Panc1 (cell line): ENCODE results near the gene NBR1. TPM values are rescaled to one million over a fixed set of nuclear protein-coding genes. Genes with fewer than 3 reads are reported as not detected.

Experiments
- ATAC-seq: fragments of 200-7000 bp; cut with Tn5 transposase; 2 replicates; pipeline ENCODE4 v1.9.1; 2020; ENCODE audit warnings: mild to moderate bottlenecking, moderate library complexity
- BruUV-seq: library from RNA; stranded (reverse); fragments of 400-500 nt; replicated peaks from 2 replicates; lab custom pipeline; 2021; lab: Mats Ljungman, UMichigan
- CTCF ChIA-PET: fragments of 300-600 bp; sonication (Branson Sonifier 250); formaldehyde crosslinking; loops from one replicate; lab custom pipeline; 2022; ENCODE audit warnings: antibody characterized with exemption; lab: Charles Lee
- POLR2A ChIA-PET: fragments of 300-600 bp; sonication (Branson Sonifier 250); formaldehyde crosslinking; loops from one replicate; lab custom pipeline; 2022; ENCODE audit warnings: antibody characterized with exemption; lab: Charles Lee
- DNase-seq: peaks from one replicate; pipeline ENCODE4 v3.0.0-alpha.2; 2010; ENCODE audit warnings: low read depth, low spot score
- H3K27ac ChIP-seq: 2 replicates; pipeline ENCODE4 v1.5.1; 2011; ENCODE audit warnings: mild to moderate bottlenecking, low read length, inconsistent platforms
- H3K27me3 ChIP-seq: fragments of 200-500 bp; sonication (Bioruptor generic); 2 replicates; pipeline ENCODE4 v1.6.0; 2014; ENCODE audit warnings: low read length, inconsistent platforms; ENCODE audit not compliant: control insufficient read depth, insufficient read depth
- H3K36me3 ChIP-seq: fragments of 200-500 bp; sonication (Bioruptor generic); 2 replicates; pipeline ENCODE4 v1.5.1; 2014; ENCODE audit warnings: inconsistent platforms, mild to moderate bottlenecking, low read length, moderate library complexity; ENCODE audit not compliant: control insufficient read depth, insufficient read depth
- H3K4me1 ChIP-seq: 2 replicates; pipeline ENCODE4 v1.5.1; 2011; ENCODE audit warnings: inconsistent platforms, mild to moderate bottlenecking, low read length, moderate library complexity; ENCODE audit not compliant: control insufficient read depth, insufficient read depth
- H3K4me3 ChIP-seq, 2 experiments: 2 replicates each; pipeline ENCODE4 v1.5.1; 2011 to 2012; ENCODE audit warnings: low read depth in 2 of 2, low read length in 2 of 2, mild to moderate bottlenecking in 2 of 2, inconsistent platforms in 1 of 2, moderate library complexity in 1 of 2
- H3K9me3 ChIP-seq: fragments of 200-500 bp; sonication (Bioruptor generic); 2 replicates; pipeline ENCODE4 v1.5.1; 2014; ENCODE audit warnings: low read depth, mild to moderate bottlenecking, inconsistent platforms, low read length, moderate library complexity; ENCODE audit not compliant: control insufficient read depth, insufficient read depth
- CTCF ChIP-seq: fragments of 450-650 bp; IDR thresholded peaks from 2 replicates; pipeline ENCODE4 v1.5.1; 2017; ENCODE audit warnings: mild to moderate bottlenecking
- POLR2AphosphoS5 ChIP-seq: IDR thresholded peaks from 2 replicates; pipeline ENCODE4 v1.6.1; 2012; ENCODE audit warnings: mild to moderate bottlenecking, low read depth, low read length, moderate library complexity
- SIN3A ChIP-seq: IDR thresholded peaks from 2 replicates; pipeline ENCODE4 v1.6.1; 2012; ENCODE audit warnings: low read depth, mild to moderate bottlenecking, low read length, moderate library complexity, borderline replicate concordance; ENCODE audit not compliant: insufficient read depth
- TCF7L2 ChIP-seq: IDR thresholded peaks from 2 replicates; pipeline ENCODE4 v1.6.1; 2011; ENCODE audit warnings: mild to moderate bottlenecking, low read depth, low read length, inconsistent platforms
- in situ Hi-C: cut with HindIII; loops from 2 replicates; pipeline ENCODE4 v1.10.0; 2016; ENCODE audit warnings: low sequenced_read_pairs, low pct_unique_long_range_greater_than_20kb
- intact Hi-C: fragments of 100-400 bp; cut with micrococcal nuclease; formaldehyde crosslinking; loops from one replicate; pipeline ENCODE4 v1.10.0; 2022; ENCODE audit not compliant: unreplicated experiment
- total RNA-seq: library from RNA; stranded (reverse); gene quantifications from one replicate; pipeline ENCODE4 v1.2.1, GENCODE V29; 2021; ENCODE audit not compliant: unreplicated experiment
- TF ChIP-seq, protein P1 (sequence below), 2 experiments: IDR thresholded peaks; 2 replicates each; pipeline ENCODE4 v1.6.1; 2011 to 2012; ENCODE audit warnings: low read depth in 2 of 2, control low read depth in 1 of 2, low read length in 1 of 2, mild to moderate bottlenecking in 1 of 2, moderate library complexity in 1 of 2; ENCODE audit not compliant: insufficient read depth in 1 of 2

NBR1 gene
- total RNA-seq, 1 experiment from 2014 or later: 36.6 TPM

DNA sequence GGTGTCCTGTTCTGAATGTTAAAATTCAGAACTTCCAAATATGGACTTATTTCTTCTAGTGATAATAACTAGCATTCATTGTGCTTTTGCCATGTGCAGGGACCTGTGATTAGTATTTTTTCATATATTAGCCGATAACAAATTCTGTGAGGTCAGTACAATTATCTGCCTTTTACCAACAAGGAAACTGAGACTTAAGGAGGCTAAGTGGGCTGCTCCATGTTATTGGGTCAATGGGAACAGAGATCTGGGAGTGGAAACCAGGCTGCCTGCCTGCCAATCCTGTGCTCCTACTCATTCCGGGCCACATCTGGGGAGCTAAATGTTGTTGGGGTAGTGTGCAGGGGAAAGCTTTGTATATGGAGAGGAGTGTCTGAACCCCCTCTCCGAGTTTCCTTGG is 44.3 kb downstream of the NBR1 start:
- ChIA-PET POLR2A (no interaction called here), CTCF (no interaction called here)
- no peak overlapping the region for H3K27ac ChIP-seq
- intact Hi-C loops (no loop called here), in situ Hi-C loops (no loop called here)
- DNase-seq (no peak), ATAC-seq (no peak)
- BruUV-seq: no TSS peak
- H3K27me3 ChIP-seq: no peaks in the 10 kb centered on the region
- H3K4me1 ChIP-seq: peaks cover 11% of the 10 kb centered on the region
- H3K9me3 ChIP-seq: no peaks in the 10 kb centered on the region
- H3K4me3 ChIP-seq: no peak overlapping the region
- no peak for TF ChIP-seq TCF7L2
- TF ChIP-seq SIN3A: no peak
- no peak for TF ChIP-seq POLR2AphosphoS5
- no peak for TF ChIP-seq CTCF
- TF ChIP-seq, protein P1, sequence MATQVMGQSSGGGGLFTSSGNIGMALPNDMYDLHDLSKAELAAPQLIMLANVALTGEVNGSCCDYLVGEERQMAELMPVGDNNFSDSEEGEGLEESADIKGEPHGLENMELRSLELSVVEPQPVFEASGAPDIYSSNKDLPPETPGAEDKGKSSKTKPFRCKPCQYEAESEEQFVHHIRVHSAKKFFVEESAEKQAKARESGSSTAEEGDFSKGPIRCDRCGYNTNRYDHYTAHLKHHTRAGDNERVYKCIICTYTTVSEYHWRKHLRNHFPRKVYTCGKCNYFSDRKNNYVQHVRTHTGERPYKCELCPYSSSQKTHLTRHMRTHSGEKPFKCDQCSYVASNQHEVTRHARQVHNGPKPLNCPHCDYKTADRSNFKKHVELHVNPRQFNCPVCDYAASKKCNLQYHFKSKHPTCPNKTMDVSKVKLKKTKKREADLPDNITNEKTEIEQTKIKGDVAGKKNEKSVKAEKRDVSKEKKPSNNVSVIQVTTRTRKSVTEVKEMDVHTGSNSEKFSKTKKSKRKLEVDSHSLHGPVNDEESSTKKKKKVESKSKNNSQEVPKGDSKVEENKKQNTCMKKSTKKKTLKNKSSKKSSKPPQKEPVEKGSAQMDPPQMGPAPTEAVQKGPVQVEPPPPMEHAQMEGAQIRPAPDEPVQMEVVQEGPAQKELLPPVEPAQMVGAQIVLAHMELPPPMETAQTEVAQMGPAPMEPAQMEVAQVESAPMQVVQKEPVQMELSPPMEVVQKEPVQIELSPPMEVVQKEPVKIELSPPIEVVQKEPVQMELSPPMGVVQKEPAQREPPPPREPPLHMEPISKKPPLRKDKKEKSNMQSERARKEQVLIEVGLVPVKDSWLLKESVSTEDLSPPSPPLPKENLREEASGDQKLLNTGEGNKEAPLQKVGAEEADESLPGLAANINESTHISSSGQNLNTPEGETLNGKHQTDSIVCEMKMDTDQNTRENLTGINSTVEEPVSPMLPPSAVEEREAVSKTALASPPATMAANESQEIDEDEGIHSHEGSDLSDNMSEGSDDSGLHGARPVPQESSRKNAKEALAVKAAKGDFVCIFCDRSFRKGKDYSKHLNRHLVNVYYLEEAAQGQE (IDR thresholded peaks at IDR 0.05; ENCODE audit: insufficient read depth in 1 of 2, low read depth in 2 of 2, low read length in 1 of 2): no peak
- H3K36me3 ChIP-seq: no peaks in the 10 kb centered on the region; the same call in 1 of the 2 replicates

DNA sequence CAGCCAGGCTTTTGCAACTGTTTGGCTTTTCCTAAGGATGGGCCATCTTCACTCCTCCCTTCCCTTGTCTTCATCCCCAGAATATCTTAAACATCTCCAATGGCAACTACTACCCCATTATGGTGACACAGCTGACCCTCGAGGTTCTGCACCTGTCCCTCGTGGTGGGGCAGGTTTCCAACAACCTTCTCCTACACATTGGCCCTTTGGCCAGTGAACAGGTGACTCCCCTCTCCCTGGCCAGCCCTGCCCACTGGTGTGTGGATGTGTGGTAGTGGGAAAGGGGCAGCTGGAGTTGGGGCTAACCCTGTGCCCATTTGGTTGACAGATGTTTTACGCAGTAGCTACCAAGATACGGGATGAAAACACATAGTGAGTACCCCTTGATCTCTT is 45.4 kb downstream of the NBR1 start:
- Histone ChIP-seq H3K27ac (no peak overlapping the region), H3K4me1 (peaks cover 4% of the 10 kb centered on the region), H3K27me3 (no peaks in the 10 kb centered on the region), H3K9me3 (no peaks in the 10 kb centered on the region), H3K4me3 (no peak overlapping the region), H3K36me3 (no peaks in the 10 kb centered on the region)
- ATAC-seq (no peak), DNase-seq (no peak)
- CTCF ChIA-PET: no interaction called here
- intact Hi-C loops (no loop called here), in situ Hi-C loops (no loop called here)
- no peak for TF ChIP-seq POLR2AphosphoS5
- no peak for TF ChIP-seq SIN3A
- TF ChIP-seq CTCF: no peak
- BruUV-seq: no TSS peak
- POLR2A ChIA-PET: no interaction called here
